ENCODE measurements around the gene SLC9C1.
A peak's percentile ranks its signal among the peaks of the same experiment; 100 is the strongest.

The SLC9C1 gene

DNA sequence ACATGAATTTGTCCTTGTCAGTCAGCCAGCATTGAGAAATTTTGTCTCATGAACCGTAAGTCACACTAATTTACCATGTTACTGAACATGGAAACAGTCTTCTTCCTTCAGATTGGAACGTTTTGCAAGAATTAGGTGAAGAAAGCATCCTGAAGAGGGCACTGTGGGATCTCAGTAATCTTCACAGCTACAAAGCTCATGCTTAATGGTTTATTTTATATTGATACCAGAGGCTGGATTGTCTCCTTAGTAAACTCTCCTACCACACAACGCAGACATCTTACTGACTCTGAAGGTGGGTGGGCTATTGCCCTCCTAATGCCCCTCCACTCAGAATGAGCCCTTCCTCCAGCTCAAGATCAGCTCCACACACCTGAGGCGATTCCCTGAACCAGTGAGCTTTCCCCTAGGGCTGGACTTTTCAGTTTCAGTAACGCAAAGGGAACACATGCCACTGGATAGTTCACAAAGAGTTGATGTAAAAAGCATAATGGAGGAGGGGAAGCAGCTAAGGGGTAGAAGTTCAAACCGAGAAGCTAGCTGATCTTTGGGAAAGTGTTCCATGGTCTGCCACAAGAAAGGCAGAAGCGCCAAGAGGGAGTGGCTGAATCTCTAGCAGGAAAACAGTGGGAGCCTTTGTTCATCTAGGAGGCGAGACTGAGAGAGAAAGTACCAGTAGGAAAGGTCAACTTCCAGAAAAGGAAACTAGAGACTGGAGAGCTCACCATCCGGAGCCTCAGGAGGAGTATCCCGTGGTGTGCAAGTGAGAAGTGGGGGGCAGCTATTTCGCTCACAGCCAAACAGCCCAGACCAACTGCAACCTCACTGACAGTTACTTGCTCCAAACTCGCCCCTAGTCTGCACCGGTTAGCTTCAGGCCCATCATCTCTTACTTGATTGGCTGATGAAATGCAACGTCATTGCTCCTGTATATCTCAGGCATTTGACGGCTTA lies at the start of gene SLC9C1:
SLC9C1 (minus strand) TSS at position 849 of the 954 bp plus-strand sequence. CDS start 7,425 bp downstream, outside the sequence.
- peak; percentile 69 for DNase-seq

DNA sequence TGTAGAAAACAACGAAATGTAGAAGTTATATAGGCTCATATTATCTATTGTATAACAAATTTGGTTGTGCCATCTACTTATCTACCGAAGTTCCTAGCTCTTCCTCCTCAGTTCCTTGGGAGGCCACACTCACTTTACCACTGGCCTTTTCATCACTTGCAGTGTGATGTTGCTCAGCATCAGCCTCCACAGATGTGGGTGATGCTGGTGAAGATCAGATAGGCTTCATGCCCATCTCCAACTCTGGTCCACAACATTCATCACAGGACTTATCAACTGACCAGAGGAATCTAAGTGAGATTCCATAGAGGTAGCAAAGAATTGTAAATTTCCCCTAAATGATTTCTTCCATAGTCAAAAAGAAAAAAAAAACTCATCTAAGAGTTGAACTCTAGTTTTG lies 47.4 kb upstream of the SLC9C1 start:
- DNase-seq = no peak

DNA sequence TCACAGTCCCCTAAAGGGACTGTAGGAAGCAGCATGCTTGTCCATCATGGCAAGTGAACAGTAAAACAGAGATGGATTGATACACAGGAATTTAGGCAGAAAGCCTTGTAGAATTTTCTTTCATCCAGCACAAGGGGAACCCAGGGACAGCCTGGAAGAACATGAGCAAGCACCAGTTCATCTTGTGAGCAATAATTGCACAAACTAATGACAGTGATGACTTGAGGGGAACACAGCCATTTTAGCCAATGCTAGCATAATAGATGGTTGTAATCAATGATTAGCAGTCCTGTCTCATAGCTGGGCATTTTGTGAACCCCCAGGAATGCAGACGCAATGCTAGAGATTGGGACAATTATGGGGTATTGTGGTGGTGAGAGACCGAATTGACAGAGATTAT lies 45.6 kb upstream of the SLC9C1 start:
- no peak for DNase-seq

DNA sequence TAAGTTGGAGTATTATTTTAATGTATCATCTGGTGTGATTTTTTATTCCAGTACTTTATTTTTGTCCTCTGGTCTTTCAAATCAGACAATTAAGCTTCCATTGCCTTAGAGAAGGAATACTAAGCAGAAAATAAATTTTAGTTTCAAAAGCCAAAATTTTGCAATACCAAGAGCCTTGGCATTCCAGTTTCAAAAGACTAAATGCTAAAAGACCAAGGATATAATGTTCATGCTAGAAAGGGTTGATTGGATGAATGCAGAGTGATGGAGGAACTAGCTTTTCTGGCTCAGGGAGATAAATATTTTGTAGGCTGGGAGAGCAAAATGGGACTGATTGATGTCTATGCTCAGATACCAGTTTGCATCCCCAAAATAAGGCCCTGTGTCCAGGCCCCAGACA lies 45.1 kb upstream of the SLC9C1 start:
- no peak for DNase-seq

DNA sequence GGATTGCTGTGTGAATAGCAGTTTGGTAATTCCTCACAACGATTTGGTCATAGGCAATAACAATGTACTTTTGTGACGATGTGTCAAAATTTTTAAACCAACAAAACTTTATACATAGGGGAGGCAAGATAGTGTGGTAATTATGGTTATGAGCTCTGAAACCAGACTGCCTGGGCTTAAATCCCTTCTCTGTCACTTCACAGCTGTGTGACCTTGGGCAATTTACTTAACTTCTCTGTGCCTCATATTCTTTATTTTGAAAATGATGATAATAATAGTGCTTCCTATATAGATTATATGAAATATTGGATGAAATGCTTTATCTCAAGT lies 44.7 kb upstream of the SLC9C1 start:
- DNase-seq = no peak

DNA sequence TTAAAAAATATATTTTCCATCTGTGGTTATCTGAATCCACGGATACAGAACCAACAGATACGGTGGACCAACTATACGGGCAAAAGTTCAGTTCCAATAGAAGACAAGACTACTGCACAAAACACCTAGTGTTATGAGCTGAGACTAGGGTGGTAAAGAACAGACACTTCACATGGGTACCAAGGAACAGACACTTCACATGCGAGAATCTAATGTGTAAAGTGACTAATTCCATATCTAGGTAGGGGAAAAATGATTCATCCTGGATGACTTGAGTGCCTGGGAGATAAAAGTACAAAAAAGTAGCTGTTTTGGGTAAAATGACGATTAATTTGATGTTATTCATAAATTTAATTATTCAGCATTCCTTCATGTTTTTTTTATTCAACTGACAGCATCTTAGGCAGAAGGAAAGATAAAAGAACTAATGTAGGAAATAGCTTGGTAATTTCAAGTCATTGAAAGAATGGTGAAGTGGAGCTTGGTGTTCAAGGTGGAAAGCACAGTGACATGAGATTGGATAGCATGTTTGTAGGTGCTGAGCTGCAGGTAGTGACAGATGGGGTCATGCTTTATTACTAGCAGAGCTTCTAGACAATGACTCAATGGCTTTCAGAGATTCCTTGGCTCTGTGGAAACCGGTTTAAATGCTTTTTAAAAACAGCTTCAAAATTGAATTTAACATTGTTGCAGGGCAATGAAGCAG lies 44.2 kb upstream of the SLC9C1 start:
- DNase-seq = no peak

DNA sequence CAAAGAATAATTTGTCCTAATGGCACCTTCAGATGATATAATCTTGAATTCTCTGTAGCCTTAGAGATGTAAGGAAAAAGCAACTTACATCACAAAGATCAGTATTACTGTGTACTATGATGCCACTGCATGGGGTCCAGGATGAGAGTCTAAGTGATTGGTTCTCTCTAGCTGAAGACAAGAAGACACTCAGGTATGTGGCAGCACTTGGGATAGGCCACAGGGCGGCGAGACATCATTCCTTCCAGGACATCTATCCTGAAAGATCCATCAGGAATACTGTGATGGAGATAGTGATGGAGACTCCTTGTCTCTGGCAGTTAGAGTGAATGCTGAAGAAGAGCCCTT lies 41.4 kb upstream of the SLC9C1 start:
- DNase-seq = no peak

DNA sequence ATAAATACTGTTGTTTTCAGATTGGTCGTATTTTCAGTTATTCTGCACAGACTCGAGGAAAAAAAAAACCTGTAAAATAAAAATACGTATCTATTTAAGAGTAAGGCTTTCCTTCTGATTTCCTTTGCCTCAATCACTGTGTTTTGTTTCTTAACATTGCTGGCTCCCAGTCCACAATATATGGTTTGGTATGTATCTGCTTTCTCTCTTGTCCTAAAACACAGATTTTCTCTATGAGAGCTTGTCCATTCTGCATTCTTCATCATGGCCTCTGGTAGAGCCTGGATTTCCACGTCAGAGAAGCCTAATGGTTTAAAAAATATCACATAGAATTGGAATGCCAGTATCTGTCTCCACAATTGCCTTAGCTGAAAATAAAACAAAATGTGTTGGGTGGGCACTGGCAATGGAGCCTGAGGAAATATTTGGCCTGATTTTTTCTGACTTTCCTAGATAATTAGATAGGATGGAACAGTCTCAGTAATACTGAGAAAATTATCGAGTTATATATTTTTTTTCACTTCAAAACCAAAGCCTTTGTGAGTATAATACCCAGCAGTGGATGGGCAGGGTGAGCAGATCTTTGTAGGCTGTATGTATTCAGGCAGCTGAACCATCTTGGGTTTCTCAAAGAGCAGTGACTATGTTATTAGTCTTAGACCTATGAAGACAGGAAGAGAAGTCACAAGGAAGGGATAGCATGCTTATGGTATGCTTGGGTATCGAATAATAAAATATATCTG lies 40.8 kb upstream of the SLC9C1 start:
- no peak for DNase-seq

DNA sequence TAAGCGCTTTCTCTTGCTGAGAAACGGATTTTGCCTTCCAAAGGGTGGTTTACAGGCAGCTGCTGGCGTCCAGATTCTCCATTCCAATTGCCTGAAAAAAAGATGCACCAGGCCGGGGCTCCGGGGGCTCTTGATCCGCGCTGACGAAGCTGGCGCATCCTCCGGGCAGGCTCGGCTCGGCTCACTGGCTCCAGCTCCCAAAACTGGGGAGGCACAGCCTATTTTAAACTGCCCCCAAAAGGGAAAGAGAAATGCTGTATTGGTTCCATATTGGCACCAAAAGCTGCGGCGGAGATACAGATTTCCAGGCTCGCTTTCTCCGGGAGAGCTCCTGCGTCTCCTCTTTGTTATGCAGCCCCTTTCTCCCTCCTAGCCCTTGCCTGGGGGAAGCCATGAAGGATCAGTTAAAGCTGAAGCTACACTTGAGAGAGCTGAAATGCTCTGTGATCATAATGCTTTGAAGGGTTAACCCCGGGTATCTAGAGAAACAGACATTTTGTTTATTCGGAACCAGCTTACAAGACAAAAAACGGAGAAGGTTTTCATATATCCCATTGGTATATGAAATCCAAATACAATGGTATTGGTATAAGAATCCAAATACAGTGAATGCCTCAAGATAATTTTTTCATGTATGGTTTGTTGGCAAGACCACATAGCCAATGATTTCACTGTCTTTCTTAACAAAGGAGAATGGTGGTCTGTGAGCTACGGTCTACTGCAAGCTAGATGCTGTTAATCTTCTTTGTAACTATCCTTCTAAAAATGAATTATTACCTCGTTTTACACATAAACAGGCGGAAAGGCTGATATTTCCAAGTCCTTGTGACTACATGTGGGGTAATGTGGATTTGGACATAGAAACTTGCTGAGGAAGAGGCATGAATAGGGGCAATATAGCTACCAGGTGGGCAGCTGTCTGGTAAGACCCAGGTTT lies 39.6 kb upstream of the SLC9C1 start:
- DNase-seq = peak; percentile 21

DNA sequence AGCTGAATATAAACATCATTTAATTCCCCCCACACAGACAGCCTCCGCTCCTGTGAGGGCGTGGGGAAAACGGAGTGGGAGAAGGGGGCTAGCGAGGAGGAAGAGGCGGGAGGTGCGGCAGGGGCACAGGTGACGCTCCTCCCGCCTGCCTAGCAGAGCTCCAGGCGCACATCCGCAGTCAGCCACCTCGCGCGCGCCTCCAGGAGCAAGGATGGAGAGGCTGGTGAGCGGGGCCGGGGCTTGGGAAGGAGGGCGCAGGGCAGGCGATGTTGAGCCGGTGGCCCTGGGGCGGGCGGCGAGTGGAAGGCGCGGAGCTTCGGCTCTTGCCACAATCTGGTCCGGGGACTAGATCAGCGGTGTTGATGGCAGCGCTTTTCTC lies 39.0 kb upstream of the SLC9C1 start, which contains the start of gene CD200:
CD200 (plus strand) TSS at position 155 of the 379 bp plus-strand sequence; CDS start at position 212, 57 bp downstream.
- peak; percentile 39 for DNase-seq

DNA sequence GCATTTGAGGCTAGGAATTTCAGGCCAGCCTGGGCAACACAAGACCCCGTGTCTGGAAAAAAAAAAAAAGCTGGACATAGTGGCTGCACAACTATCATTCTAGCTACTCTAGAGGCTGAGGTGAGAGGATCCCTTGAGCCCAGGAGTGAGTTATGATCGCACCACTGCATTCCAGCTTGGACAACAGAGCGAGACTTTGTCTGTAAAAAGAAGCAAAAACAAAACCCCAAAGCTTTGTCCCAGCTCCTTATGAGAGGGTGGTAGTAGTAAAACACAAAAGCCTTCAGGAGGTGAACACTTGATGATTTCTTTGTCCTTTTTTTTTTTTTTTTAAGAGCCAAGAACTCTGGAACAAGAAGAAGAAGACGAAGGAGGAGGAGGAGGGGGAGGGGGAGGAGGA lies 37.8 kb upstream of the SLC9C1 start:
- DNase-seq = no peak

DNA sequence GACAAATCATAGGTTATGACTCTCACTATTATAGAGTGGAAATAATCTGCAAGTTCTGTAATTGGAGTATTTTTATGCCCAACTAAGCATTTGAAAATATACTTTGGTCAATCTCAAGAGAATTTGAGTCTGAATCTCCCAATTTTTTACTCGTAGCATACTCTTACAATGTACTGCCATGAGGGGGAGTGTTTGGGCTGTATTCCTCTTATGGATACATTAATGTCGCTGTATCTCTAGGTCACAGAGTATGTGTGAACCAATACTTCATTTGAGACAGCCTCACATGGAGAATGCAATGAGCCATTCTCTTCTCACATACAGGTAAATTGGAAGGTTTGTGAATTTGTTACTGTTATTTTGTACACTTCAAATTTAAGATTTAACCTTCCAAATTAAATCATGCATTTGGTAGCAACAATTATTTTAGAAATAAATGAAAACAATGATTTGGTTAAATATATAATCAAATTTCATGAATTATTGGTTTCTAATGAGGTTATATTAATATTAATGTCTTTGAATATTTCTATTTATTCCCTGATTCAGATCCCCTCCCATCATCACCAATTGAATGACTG lies 33.4 kb upstream of the SLC9C1 start:
- peak; percentile 74 for DNase-seq

DNA sequence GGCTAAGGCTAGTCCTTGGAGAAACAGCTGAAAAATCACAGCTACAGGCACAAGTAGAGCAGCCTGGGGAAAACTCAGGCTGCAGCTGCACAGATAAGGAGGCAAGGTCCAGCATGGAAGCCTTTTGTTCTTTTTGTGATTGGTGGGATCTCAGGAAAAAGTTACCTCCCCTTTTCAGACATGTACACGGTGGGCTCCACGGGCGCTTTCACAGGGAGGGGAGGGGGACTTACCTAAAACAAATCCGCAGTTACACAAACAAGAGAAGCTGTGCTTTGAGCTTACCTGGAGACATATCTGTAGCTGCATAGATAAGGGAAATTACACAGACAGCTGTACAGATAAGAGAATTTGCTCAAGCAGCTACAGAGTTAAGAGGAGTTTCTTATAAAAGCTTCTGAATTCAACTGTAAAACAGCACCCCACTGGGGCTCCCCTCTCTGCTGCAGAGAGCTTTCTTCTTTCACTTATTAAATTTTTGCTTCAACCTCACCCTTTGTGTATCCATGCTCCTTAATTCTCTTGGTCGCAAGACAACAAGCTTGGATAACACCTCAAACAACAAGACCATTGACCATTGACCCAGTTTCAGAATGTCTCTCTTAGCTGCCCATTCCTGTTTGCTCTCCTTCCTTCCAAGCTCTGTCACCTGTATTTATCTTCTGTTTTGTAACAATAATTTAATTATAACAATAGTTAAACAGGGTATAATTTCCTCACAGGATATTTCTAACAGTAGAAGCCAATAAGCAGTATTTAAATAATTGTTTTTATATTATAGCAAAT lies 28.0 kb upstream of the SLC9C1 start:
- DNase-seq = no peak

DNA sequence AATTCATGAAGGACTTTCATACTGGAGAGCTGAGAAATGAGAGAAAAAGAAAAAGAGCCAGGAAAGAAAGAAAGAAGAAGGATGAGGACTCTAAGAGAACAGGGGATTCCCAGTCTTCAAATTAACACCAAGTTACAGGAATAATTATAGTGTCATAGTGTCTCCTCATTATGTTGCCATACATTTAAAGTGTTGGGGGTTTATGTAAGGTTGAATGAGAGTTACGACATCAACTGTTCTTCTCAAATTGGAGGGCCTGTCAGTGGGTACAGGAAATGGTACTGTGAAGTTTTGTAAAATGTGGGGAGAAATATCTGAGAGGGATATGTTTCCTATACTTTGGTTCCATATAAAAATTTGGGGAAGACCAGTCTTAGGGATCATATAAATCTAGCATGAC lies 26.7 kb upstream of the SLC9C1 start:
- DNase-seq = no peak

DNA sequence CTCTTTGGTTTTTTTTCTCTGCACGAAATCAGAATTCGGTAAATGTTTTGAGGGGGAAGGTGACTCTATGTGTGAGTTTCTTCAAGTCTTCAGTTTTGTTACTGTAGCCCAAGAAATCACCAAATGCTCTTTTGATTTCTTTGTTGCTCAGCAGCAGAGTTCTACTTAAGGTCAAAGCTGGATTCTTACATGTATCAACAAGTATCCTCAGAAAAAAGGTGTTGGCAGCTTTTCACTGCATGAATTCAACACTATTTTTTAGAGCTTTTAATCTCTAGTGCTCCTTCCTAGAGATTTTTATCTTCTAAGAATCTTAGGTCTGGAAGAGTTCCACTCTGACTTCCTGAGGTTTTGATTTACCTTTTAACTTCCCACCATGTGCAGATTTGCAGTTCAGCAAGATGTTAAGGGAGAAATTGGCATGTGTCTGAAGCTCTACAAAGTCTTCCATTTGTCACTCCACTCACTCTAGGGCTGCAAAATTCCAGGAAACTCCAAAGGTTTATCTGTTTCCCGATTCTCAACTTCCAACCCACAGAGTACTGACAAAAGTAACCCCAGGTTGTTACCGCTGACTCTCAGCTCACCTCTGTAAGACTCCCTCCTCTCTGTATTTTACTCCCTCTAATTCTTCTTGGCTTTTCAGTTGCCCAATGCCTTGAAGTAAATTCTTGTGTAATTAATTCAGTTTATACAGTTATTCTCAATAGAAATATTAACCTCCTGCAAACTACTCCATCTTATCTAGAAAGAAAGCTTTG lies 25.7 kb upstream of the SLC9C1 start:
- no peak for DNase-seq

DNA sequence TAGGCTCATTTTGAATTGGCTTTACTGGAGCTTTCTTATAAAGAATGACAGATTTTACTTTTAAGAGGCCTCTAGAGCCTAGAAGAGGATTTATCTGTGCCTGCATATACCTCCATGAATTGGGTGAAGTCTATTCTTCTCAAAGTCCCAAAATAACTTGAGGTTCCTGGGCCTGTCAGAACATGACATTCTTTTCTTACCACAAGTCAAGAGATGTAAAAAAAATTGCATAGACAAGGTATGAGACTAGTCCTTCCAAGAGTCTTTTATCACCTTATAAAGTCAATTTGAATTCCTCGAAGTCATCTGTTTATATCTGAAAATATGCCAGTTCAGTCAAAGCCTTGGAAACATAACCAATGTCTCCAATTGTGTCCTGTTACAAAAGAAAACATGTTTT lies 21.8 kb upstream of the SLC9C1 start:
- DNase-seq = no peak

DNA sequence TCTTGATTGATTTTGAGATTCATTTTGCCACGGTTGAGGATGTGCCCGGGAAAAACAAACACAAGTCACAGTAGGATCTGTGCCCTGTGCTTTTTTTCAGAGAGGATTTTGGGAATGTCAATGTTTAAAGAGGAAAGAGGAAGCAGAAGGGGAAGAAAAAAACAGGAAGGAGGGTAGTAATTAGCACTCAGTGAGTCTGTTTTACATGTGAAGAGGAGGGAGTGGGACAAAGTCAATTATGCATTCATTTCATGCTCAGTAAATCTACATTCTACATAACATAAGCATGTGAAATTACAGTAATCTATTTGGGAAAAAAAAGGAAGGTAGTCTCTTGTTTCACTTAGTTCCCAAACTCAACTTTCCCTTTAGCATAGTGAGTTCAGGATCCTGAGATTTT lies 20.6 kb upstream of the SLC9C1 start:
- no peak for DNase-seq

DNA sequence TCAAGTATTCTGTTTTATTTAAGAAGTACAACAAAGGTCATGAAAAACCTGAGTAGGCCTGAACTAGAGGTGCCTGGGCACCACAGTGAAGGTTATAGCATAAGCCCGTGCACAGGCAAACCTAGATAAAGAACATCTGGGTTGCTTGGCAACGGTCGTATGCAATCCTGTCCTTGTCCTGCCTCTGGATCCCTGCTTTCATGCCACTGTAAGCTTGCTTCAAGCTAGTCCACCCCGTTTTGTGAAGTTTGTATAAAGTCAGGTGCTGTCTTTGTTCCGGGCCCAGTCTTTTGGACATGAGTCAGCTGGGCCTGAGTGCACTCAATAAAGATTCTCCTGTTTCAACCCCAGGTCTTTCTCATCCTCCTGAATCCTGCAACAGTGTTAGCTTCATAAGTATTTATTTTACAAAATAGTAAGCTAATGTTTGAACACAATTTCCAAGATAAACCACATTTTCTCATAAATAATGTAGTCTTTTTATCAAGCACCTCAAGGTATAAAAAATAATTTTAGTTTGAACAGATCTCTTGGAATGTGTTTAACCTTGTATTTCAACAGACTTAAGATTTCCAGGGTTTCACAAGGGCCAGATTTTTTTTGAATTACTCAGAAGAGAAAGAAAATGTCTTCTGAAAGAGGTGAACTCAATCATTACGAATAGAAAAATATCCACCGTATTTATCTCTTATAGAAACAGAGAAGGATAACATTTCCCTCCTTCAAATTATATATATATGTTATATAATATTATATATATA lies 14.3 kb upstream of the SLC9C1 start:
- no peak for DNase-seq

DNA sequence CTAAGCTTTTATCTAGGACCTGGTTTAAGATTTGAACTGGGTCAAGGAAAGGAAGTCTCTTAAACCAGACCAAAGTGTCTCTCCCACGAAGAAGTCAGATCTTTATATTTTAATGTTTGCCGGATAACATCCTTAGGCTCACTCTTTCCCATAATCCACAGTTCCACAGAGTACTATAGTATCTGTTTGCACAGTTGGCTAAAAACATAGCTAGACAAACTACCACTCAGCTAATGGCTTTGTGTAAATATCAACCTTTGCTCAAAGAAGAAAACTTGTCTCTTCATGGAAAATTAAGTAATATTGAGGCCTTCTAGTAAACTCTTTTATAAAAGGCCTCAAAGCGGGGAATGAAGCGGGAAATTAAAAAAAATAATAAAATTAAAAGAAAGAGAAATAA lies 13.5 kb upstream of the SLC9C1 start:
- DNase-seq = no peak

DNA sequence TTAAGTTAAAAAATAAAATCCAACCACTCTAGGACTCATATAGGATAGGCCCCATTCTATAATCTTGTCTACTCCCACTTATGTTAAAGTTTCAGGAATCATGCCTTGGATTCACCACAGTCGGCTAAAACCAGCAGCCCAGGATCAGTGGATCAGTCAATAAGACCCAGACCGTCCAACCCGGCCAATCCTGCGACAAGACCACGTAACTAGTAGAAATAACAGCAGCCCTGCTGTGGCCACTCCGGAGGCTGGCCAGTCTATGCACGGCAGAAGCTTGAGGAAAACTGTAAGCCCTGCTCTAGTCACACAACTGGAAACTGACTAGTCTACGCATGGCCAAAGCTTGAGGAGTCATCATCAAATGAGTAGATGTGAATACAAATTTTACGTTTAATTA lies 12.8 kb upstream of the SLC9C1 start:
- DNase-seq = no peak
